Neuronal stem cell (in vitro differentiated cells): Measurements from ENCODE around the gene C21orf91.

Experiments used
- DNase-seq: peaks from one replicate; pipeline ENCODE4 v3.0.0-alpha.2; 2013; ENCODE audit warnings: low spot score
- H2AFZ ChIP-seq: one replicate; pipeline ENCODE4 v1.6.1; 2013; ENCODE audit warnings: mild to moderate bottlenecking, low read length, inconsistent platforms
- H2AK5ac ChIP-seq: 2 replicates; pipeline ENCODE4 v1.6.1; 2013; ENCODE audit warnings: low read depth, mild to moderate bottlenecking, inconsistent platforms, low read length, moderate library complexity, mixed read lengths
- H2BK120ac ChIP-seq: 2 replicates; pipeline ENCODE4 v1.6.1; 2013; ENCODE audit warnings: low read depth, mild to moderate bottlenecking, inconsistent platforms, low read length, moderate library complexity, mixed read lengths
- H2BK12ac ChIP-seq: one replicate; pipeline ENCODE4 v1.6.1; 2013; ENCODE audit warnings: low read length, inconsistent platforms
- H2BK15ac ChIP-seq: 2 replicates; pipeline ENCODE4 v1.6.1; 2013; ENCODE audit warnings: mild to moderate bottlenecking, low read length, inconsistent platforms, mixed read lengths
- H2BK5ac ChIP-seq: one replicate; pipeline ENCODE4 v1.6.1; 2013; ENCODE audit warnings: inconsistent platforms, mild to moderate bottlenecking, low read length, moderate library complexity
- H3K14ac ChIP-seq: one replicate; pipeline ENCODE4 v1.6.1; 2013; ENCODE audit warnings: low read length, inconsistent platforms
- H3K18ac ChIP-seq: 2 replicates; pipeline ENCODE4 v1.6.1; 2013; ENCODE audit warnings: low read length, inconsistent platforms
- H3K23ac ChIP-seq: 2 replicates; pipeline ENCODE4 v1.6.1; 2013; ENCODE audit warnings: low read depth, mild to moderate bottlenecking, mixed read lengths, low read length, inconsistent platforms; ENCODE audit not compliant: poor library complexity
- H3K27ac ChIP-seq: replicated peaks from 3 replicates; pipeline ENCODE4 v1.5.1; 2013; ENCODE audit warnings: low read length, inconsistent platforms
- H3K27me3 ChIP-seq, 3 experiments: 2 replicates each; pipeline ENCODE4 v1.6.1; 2013; ENCODE audit warnings: low read length in 3 of 3, mild to moderate bottlenecking in 2 of 3, inconsistent platforms in 1 of 3, low read depth in 1 of 3, mixed read lengths in 1 of 3, moderate library complexity in 1 of 3; ENCODE audit not compliant: control insufficient read depth in 3 of 3, insufficient read depth in 3 of 3
- H3K36me3 ChIP-seq, 2 donors: replicated peaks in 1 of 2; 2 replicates each; pipeline ENCODE4 v1.6.1; 2013; ENCODE audit warnings: low read length in 2 of 2; ENCODE audit not compliant: control insufficient read depth in 2 of 2, insufficient read depth in 2 of 2
- H3K4ac ChIP-seq: 2 replicates; pipeline ENCODE4 v1.6.1; 2013; ENCODE audit warnings: inconsistent platforms, mild to moderate bottlenecking, low read length, moderate library complexity
- H3K4me1 ChIP-seq, 2 donors: 1 replicate in 1 of 2; 2 replicates in 1 of 2; pipeline ENCODE4 v1.6.1; 2013; ENCODE audit warnings: low read length in 2 of 2, low read depth in 1 of 2; ENCODE audit not compliant: control insufficient read depth in 2 of 2, insufficient read depth in 1 of 2
- H3K4me2 ChIP-seq: one replicate; pipeline ENCODE4 v1.6.1; 2013; ENCODE audit warnings: mild to moderate bottlenecking, low read length, inconsistent platforms; ENCODE audit not compliant: insufficient read depth, poor library complexity, severe bottlenecking
- H3K4me3 ChIP-seq, 2 donors: 2 replicates each; pipeline ENCODE4 v1.5.1; 2013; ENCODE audit warnings: low read length in 2 of 2, mild to moderate bottlenecking in 2 of 2, inconsistent platforms in 1 of 2, moderate library complexity in 1 of 2
- H3K79me1 ChIP-seq: one replicate; pipeline ENCODE4 v1.6.1; 2013; ENCODE audit warnings: low read depth, mild to moderate bottlenecking, inconsistent platforms, low read length, moderate library complexity
- H3K9ac ChIP-seq: one replicate; pipeline ENCODE4 v1.6.1; 2013; ENCODE audit warnings: mild to moderate bottlenecking, low read depth, low read length, inconsistent platforms; ENCODE audit not compliant: poor library complexity
- H3K9me3 ChIP-seq, 2 donors: replicated peaks in 1 of 2; 2 replicates each; pipeline versions ENCODE3 to v1.6.1; 2013; ENCODE audit warnings: low read length in 2 of 2, mild to moderate bottlenecking in 2 of 2, inconsistent platforms in 1 of 2, low read depth in 1 of 2, mixed read lengths in 1 of 2, moderate library complexity in 1 of 2; ENCODE audit not compliant: control insufficient read depth in 2 of 2, insufficient read depth in 1 of 2
- H4K8ac ChIP-seq: one replicate; pipeline ENCODE4 v1.6.1; 2013; ENCODE audit warnings: low read depth, mild to moderate bottlenecking, inconsistent platforms, low read length, moderate library complexity
- H4K91ac ChIP-seq: one replicate; pipeline ENCODE4 v1.6.1; 2013; ENCODE audit warnings: low read length, low read depth, mild to moderate bottlenecking, inconsistent platforms; ENCODE audit not compliant: poor library complexity
- WGBS, 2 donors: extraction: QIAGEN DNeasy Blood & Tissue Kit; methylation state at CpG; one replicate each; pipeline ENCODE4 v1.1.7; 2013; ENCODE audit warnings: missing lambda C conversion rate in 2 of 2, mixed read lengths in 1 of 2; ENCODE audit not compliant: insufficient read length in 2 of 2, insufficient replicate concordance in 1 of 2; ENCODE audit errors: extremely low coverage in 2 of 2; 5-methylcytosine and 5-hydroxymethylcytosine counted together

Gene C21orf91

GRCh38 chr21:17785403-17785788, 33.8 kb downstream of the C21orf91 start:
- Histone ChIP-seq H3K36me3 (peaks cover 3 to 42% of the 10 kb centered on the region in 2 donors), H3K79me1 (no peaks in the 10 kb centered on the region), H3K4me2 (no peak overlapping the region), H2AK5ac (no peak overlapping the region), H3K27me3 (no peaks in the 10 kb centered on the region), H2AFZ (no peak overlapping the region), H3K27ac (no peak overlapping the region), H4K8ac (no peak overlapping the region), H2BK15ac (no peak overlapping the region), H3K9ac (no peak overlapping the region), H3K14ac (no peak overlapping the region), H4K91ac (no peak overlapping the region), H3K4me1 (no peaks in the 10 kb centered on the region), H3K9me3 (peaks cover 0 to 5% of the 10 kb centered on the region in 2 donors), H3K18ac (no peak overlapping the region), H3K4ac (no peak overlapping the region), H2BK120ac (no peak overlapping the region), H2BK5ac (no peak overlapping the region), H3K23ac (no peak overlapping the region), H2BK12ac (no peak overlapping the region), H3K4me3 (no peak overlapping the region)
- no CpG with 5 or more reads among the region's 2 CpGs for WGBS, 2 donors
- DNase-seq, result no peak

- Histone ChIP-seq H3K27ac (no peak overlapping the region), H2AK5ac (no peak overlapping the region), H3K23ac (no peak overlapping the region), H2BK15ac (no peak overlapping the region), H3K36me3 (peaks cover 3 to 39% of the 10 kb centered on the region in 2 donors), H2BK12ac (no peak overlapping the region), H4K91ac (no peak overlapping the region), H3K4me1 (no peaks in the 10 kb centered on the region), H3K4me2 (no peak overlapping the region), H3K79me1 (no peaks in the 10 kb centered on the region), H2AFZ (no peak overlapping the region), H3K18ac (no peak overlapping the region), H3K9me3 (peaks cover 0 to 5% of the 10 kb centered on the region in 2 donors), H2BK120ac (no peak overlapping the region), H3K9ac (no peak overlapping the region), H3K4ac (no peak overlapping the region), H4K8ac (no peak overlapping the region), H3K14ac (no peak overlapping the region), H3K27me3 (no peaks in the 10 kb centered on the region), H2BK5ac (no peak overlapping the region), H3K4me3 (no peak overlapping the region)
- WGBS, 2 donors, result no CpG with 5 or more reads among the region's 6 CpGs
- no peak for DNase-seq
Measured at GRCh38 chr21:17784604-17785402, 34.4 kb downstream of the C21orf91 start.

GRCh38 chr21:17784180-17784598, 35.0 kb downstream of the C21orf91 start:
- H4K8ac ChIP-seq, result no peak overlapping the region
- peaks cover 0 to 5% of the 10 kb centered on the region in 2 donors for H3K9me3 ChIP-seq
- H2AK5ac ChIP-seq, result no peak overlapping the region
- H3K79me1 ChIP-seq, result no peaks in the 10 kb centered on the region
- H2AFZ ChIP-seq, result no peak overlapping the region
- no peak overlapping the region for H2BK12ac ChIP-seq
- H3K23ac ChIP-seq, result no peak overlapping the region
- no peak overlapping the region for H2BK5ac ChIP-seq
- H3K27me3 ChIP-seq, result no peaks in the 10 kb centered on the region
- no peak overlapping the region for H3K4ac ChIP-seq
- no peak overlapping the region for H3K18ac ChIP-seq
- H3K27ac ChIP-seq, result no peak overlapping the region
- H4K91ac ChIP-seq, result no peak overlapping the region
- H3K4me2 ChIP-seq, result no peak overlapping the region
- no peak overlapping the region for H2BK15ac ChIP-seq
- peaks cover 3 to 32% of the 10 kb centered on the region in 2 donors for H3K36me3 ChIP-seq
- no peak for DNase-seq
- WGBS, 2 donors, result no CpG with 5 or more reads among the region's 5 CpGs
- no peak overlapping the region for H3K4me3 ChIP-seq
- H3K9ac ChIP-seq, result no peak overlapping the region
- no peaks in the 10 kb centered on the region for H3K4me1 ChIP-seq
- H2BK120ac ChIP-seq, result no peak overlapping the region
- H3K14ac ChIP-seq, result no peak overlapping the region

- Histone ChIP-seq H3K27ac (no peak overlapping the region), H2BK15ac (no peak overlapping the region), H4K8ac (no peak overlapping the region), H3K18ac (no peak overlapping the region), H3K9ac (no peak overlapping the region), H3K4me3 (no peak overlapping the region), H2AFZ (no peak overlapping the region), H3K36me3 (peaks cover 3 to 31% of the 10 kb centered on the region in 2 donors), H3K4me2 (no peak overlapping the region), H2BK120ac (no peak overlapping the region), H3K79me1 (no peaks in the 10 kb centered on the region), H2BK5ac (no peak overlapping the region), H3K9me3 (peaks cover 0 to 5% of the 10 kb centered on the region in 2 donors), H3K27me3 (no peaks in the 10 kb centered on the region), H3K14ac (no peak overlapping the region), H4K91ac (no peak overlapping the region), H3K23ac (no peak overlapping the region), H3K4me1 (no peaks in the 10 kb centered on the region), H2AK5ac (no peak overlapping the region), H3K4ac (no peak overlapping the region), H2BK12ac (no peak overlapping the region)
- WGBS, 2 donors, result no CpG with 5 or more reads among the region's 2 CpGs
- DNase-seq, result no peak
Measured at GRCh38 chr21:17783481-17784179, 35.5 kb downstream of the C21orf91 start.
